Stimulated activated CD8-positive, alpha-beta memory T cell treated with anti-CD3 and anti-CD28 coated beads, Interleukin-4, amount 100 ng/mL, for 1 hour (primary cell): Measurements from ENCODE around the gene ABHD17C.
"Not testable (repeated sequence)": the region's sequence is repeated elsewhere in the genome, so short reads cannot be mapped to it uniquely, and the experiment has no call there.

ENCODE experiments used
- DNase-seq, 2 donors: peaks; one replicate each; pipeline ENCODE4 v3.0.0-alpha.2; 2020; ENCODE audit warnings: low read depth in 2 of 2, low spot score in 1 of 2

Gene ABHD17C

DNA sequence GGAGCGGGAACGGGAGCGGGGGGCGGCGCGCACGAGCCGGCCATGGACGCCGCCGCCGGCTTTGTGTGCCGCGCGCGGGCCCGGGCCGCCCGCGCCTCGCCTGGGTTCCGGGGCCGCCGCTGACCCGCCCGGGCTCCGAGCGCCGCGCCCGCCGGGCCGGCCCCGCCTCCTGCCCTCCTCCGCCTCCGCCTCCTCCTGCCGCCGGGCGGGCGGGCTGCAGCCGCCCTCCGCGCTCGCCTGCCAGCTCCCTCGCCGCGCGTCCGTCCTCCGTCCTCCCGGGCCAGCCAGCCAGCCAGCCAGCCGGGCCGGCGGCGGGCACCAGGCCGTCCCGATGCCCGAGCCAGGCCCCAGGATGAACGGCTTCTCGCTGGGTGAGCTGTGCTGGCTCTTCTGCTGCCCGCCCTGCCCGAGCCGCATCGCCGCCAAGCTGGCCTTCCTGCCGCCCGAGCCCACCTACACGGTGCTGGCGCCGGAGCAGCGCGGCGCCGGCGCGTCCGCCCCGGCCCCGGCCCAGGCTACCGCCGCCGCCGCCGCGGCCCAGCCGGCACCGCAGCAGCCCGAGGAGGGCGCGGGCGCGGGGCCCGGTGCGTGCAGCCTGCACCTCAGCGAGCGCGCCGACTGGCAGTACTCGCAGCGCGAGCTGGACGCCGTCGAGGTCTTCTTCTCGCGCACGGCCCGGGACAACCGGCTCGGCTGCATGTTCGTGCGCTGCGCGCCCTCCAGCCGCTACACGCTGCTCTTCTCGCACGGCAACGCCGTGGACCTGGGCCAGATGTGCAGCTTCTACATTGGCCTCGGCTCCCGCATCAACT lies at the start of gene ABHD17C:
Gene ABHD17C, plus strand, starts transcription at position 212 of the 812 bp plus-strand sequence. Its CDS starts 120 bp downstream, at position 332.
- DNase-seq = peak in 1 of 2 donors; percentile 4

DNA sequence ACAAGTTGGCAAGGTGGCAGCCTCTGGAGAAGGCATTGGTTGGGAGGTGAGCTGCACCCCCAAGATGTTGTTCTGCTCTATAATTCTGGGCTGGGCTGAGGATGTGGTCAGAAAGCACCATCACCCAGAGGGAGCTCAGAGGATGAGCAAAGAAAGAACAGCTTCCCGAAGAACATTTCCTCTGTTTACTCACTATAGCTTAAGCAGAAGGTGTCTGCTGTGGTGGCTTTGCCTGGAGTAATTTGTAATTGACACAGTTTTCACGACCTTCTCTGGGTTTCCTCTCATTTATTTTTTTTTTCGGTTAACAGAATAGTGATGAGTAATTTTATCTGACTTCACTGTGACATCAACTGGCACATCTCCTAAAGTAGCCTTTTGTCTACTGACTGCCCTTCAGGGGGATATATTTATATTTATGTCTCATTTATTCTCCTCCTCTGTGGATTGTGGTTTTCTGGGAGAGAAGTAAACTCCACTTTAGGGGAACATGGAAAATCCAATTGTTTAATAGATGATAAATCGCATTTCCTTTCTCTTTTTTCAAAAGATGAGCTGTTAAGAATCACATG lies 49.5 kb upstream of the ABHD17C start:
- no peak for DNase-seq

DNA sequence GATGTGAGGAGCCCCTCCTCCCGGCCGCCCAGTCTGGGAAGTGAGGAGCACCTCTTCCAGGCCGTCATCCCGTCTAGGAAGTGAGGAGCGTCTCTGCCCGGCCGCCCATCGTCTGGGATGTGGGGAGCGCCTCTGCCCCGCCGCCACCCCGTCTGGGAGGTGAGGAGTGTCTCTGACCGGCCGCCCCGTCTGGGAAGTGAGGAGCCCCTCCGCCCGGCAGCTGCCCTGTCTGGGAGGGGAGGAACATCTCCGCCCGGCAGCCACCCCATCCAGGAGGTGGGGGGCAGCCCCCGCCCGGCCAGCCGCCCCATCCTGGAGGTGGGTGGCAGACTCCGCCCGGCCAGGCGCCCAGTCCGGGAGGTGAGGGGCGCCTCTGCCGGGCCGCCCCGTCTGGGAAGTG lies 47.7 kb upstream of the ABHD17C start:
- not testable (repeated sequence) for DNase-seq

DNA sequence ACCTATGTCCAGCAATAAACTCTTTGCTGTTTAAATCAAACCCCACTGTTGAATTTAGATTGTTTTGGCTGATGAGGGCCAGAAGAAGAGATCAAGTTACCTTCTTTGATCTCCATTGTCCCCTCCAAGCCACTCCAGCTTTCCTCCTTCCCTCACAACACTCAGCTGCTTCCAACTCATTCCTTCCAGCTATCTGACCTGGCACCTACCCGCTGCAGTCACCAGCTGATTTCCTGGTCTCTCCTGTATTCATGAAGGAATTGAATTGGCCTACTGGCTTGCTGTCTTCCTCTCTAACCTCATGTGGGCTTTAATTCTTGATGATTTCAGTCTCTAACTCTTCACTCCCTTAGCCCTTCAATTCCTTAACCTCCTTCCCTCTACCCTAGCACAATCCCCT lies 40.8 kb upstream of the ABHD17C start:
- no peak for DNase-seq

DNA sequence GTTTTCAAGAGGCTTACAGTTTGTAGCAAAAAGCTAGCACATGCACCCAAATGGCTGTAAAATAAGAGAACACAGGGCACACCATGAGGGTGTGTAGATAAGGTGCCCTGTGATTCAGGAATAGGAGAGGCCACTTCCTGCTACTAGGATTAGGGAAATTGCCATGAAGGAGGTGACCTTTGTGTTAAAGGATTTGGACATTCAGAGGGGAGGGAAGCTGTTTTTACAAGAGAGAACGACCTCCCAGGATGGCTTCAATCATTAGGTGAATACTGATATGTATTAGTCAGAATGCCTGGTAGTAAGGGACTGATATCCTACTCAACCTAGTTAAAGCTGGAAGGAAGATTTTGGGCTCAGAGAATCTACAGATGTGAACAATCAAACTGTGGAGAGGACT lies 35.7 kb upstream of the ABHD17C start:
- DNase-seq = no peak

DNA sequence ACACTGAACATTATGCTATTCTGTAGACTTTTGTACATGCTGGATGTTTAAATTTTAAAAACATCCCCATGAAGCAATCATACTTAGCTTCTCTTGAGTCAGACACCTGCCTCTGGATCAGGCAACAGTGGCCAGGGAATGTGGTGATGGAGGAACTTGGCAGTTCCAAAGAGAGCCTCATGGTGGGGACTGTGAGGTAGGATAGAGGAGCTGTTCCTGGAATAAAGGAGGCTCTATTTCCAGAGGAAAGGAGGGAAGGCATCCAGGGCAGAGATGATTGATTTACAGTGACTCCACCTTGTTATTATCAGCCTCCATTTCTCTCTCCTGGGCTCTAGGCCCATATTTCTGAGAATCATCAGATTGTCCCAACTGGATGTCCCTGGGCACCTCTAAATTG lies 35.0 kb upstream of the ABHD17C start:
- no peak for DNase-seq

DNA sequence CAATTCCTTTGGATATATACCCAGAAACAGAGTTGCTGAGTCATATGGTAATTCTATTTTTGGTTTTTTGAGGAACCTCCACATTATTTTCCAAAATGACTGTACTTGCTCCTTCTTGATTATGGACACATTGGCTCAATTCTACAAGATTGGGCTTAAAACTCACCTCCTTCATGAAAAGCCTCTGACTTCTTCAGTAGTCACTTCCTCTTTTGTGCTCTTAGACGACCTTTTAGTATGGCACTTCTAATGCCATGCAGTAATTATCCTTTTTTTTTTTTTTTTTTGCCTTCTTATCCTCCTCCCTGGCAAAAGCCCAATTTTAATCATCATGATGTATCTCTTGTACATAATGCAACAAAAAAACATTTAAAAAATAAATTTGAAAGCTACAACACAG lies 33.0 kb upstream of the ABHD17C start:
- no peak for DNase-seq

DNA sequence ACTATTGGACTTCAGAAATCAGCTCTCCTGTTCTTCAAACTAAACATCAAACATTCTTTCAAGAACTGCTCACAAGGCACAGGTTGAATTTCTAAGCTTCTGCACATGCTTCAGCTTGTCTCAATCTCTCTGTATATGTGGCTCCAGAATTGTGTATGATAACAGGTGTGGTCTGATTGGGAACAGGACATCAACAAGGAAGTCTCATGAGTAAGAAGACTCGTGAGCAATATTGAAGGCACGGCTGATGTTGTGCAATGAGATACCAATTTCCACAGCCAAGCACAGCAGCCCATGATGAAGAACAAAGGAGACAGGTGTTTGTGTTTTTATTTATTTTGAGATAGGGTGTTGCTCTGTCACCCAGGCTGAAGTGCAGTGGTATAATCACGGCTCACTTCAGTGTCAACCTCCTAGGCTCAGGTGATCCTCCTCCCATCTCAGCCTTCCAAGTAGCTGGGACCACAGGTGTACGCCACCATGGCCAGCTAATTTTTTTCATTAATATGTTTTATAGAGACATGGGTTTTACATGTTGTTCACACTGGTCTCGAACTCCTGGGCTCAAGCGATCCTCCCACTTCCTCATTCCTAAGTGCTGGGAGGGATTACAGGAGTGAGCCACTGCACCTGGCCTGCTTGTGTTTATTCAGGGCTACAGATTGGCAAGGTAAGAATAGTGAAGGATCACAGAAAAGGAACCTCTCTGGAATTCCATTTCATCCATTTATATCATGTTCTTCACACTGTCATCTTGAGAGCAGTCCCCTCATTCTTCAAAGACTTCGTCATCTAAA lies 32.2 kb upstream of the ABHD17C start:
- DNase-seq = no peak

DNA sequence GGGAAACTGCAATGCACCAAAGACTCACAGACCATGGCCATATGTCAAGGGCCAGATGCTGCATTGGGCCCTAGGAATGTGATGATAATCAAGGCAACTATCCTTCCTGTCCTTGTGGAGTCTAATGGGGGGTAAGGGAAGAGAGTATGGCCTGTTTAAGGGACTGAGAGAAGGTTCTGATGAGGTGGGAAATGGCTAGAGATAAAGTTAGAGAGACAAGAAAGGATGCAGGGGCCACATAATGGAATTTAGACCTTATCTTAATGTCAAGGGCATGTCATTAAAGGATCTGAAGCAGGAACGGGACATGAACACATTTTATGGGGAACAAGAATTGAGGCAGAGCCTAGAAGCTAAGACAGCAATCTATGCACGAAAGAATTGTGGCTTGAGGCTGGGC lies 30.0 kb upstream of the ABHD17C start:
- DNase-seq = no peak

DNA sequence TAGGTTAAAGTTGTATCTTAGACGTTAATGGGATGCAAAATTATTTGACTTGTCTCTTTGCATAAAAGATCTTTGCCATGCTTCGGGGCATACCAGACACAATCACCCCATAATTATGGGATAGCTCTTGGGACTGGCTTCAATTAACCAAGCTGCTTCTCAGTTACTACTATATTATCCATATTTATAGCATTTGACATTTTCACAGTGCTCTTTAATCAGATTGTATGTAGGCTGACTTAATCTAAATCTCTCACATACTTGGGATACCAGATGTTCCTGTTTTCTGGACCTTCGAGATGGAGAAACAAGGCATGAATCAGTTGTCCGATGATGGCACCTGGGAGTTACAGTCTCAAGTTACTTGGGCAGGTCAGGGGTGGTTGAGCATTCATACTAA lies 27.2 kb upstream of the ABHD17C start:
- DNase-seq = no peak

DNA sequence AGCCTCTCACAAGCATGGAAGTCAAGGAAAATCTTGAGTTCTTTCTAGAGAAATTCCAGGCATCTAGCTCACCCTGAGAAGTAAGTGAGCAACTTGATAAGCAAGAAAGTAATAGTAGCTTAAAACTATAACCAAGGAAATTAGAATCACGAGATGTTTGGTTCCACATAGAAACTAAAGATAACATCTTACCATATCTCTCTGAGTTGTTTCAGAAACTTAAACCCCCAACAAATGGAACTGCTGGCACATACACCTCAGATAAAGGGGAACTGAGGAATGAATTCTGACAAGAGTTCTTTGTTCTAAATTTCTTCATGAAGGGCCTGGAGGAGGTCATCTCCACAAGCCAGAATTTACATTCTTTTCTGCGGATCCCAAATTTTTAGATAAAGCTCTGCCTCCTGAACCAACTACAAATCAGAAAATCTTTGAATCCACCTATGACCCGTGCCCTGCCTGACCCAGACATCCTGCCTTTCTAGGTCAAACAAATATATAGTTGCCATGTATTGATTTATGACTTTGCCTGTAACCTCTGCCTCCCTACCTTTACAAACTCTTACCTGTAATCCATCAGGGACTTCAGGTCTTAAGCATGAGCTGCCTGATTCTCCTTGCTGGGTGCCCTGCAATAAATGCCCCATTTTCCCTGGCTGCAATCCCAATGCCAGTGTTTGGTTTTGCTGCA lies 26.4 kb upstream of the ABHD17C start:
- no peak for DNase-seq

DNA sequence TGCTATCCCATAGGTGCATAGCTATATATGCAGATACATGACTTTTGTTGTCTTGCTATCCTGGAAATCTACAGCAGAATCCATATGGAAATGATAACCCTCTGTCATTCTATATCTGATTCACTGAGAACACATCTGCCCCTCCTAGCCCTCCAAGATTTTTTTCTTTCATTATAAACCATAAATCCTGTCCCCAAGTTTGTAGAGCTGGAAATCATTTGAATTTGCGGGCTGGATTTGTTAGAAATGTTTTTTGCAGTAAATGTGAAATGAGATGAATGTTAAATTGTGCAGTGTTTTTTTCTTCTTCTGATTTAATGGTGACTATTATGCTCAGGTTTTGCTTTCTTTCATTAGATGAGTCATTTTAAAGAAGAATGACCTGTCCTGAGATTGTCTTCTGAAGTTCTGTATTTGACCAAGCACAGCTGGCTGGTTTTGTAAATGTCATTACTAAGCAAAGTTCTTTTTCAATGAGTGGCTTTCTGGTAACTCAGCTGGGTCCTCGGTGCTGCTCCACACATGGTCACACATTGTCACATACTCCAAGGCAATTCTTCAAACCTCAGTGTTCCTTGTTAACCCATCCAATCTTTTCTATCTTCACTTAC lies 25.3 kb upstream of the ABHD17C start:
- DNase-seq = no peak

DNA sequence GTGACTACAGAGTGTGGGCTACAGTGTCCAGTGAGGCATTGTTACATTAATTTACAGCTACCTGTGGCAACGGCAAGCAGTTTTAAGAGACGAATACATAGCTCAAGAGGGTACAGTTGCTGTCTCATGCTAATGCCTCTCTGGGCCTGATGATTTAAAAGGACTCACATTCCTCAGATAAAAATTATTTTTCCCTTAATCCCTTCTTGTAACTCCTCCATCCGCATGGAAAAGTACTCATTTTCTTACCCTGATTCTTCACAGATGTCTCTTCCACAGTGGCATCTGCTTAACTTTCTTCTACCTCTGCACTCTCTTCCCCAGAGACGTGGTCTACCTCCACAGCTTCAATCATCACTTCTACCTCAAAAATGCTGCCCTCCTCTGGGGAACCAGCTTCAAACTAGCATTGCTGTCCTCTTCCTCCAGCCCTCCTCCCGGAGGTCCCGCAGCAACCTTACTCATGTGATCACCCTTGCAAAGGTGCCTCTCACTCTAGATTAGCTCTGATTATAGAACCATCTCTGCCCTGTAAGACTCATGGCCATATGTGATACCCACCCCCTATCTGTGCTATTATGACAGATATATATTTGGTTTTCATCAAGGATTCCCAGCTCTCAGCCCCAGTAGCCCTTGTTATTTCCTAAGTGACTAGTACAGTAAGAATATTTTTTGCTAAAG lies 21.4 kb upstream of the ABHD17C start:
- DNase-seq = no peak

DNA sequence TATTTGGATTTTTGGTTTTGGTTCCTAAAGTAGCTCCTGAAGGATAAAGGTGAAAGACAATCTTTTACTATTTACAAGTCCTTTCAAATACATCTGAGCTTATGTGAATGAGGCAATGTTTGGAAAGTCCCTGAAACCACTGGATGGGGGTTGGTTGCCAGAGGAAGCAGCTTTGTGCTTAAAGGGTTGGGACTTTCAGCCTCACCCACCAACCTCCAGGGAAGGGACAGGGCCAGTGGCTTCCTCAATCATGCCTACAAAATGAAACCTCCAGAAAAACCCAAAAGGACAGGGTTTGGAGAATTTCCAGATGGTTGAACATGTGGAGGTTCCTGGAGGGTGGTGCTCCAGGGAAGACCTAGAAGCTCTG lies 20.9 kb upstream of the ABHD17C start:
- DNase-seq = no peak

DNA sequence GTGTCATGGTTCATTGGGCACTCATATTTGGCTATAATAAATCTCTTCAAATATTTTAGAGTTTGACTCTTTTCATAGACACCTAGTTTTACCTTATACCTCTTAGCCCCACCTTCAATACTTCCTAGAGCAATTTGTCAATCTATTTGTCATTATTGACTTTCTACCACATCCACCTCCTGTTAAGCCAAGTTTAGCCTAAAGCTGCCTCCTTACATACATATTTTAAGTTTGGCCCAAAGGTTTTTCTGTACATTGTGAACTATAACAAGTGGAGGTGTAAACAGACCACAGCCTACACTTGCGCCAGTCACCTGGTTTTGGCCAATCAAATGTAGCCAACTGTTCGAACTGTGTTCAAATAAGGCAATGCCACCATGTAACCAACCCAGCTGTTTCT lies 18.1 kb upstream of the ABHD17C start:
- DNase-seq = no peak

DNA sequence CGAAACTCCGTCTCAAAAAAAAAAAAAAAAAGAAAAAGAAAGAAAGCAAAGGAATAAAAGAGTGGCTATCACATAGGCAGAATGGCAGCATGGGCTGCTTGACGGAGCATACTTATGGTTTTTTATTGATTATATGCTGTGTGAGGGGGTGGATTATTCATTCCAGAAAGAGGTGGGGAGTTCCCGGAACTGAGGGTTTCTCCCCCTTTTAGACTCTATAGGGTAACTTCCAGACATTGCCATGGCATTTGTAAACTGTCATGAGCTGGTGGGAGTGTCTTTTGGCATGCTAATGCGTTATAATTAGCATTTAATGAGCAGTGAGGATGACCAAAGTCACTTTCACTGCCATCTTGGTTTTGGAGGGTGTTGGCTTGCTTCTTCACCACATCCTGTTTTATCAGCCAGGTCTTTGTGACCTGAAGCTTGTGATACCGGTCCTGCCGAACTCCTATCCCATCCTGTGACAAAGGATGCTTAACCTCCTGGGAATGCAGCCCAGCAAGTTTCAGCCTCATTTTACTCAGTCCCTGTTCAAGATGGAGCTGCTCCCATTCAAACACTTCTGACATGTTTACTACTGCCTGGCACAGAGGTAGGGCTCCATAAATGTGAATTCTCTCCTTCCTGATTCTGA lies 15.8 kb upstream of the ABHD17C start:
- no peak for DNase-seq

DNA sequence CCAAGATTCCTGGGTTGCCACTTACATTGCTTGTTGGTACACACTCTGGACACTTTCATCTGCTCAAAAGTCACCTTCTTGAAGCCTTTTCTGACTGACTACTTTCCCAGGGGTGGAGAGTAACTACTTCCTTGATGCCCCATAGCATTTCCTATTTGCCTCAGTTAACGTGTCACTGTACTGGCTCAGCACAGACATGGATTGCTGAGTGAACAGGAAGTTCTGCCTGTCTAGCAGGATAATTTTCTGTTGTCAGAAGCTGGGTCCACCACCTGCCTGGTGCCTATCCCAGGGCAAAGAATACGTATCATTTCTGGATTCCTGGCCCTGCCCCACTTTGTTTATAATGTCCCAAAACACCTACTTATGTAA lies 15.3 kb upstream of the ABHD17C start:
- DNase-seq = no peak

DNA sequence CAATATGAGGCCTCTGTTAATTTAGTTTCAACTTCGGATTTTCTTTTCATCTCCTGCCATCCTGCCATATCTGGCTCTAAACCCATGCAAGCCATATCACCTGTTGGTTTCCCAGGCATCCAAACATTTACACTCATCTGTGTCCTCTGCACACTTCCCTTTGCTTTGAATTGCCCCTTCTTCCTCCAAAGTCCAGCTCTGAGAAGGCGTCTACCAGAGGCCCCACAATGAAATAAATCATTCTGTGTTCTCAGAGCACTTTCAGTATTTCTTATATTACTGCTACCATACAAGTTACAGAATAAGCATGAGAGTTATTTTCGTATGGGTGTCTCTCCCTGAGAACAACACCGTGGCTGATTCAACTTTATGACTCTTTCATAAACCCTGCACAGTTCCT lies 12.9 kb upstream of the ABHD17C start:
- DNase-seq = no peak

DNA sequence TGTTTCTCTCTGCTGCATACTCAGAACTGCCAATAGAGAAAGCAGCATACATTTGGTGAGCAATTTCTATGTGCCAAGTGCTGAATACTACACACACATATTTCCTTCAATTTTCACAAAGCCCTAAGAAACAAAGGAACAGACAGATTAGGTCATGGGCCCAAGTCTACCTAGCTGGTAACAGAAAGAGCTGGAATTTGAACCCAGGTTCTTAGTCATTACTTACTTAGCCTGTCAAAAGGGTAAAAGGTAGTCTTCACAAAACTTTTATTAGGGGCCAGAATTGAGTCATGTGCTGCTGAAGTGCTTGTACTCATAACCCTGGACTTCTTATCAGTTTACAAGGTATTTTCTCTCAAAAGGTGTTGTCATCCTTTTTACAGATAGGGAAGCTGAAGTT lies 10.4 kb upstream of the ABHD17C start:
- DNase-seq = no peak

DNA sequence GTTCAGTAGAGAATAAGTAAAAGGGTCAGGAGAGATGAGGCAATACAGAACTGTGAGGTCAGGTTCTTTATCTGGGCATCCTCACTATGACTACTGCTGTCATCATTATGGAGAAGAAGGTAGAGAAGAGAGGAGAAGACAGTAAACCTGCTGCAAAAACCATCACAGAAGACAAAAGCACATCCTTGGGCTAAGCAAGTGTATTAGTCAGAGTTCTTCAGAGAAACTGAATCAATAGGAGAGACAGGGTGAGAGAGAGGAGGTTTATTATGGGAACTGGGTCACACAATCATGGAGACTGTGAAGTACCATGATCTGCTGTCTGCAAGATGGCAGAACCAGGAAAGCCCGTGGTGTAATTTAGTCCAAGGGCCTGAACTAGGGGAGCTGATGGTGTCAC lies 9.5 kb upstream of the ABHD17C start:
- DNase-seq = no peak
